Nephron progenitor cell (in vitro differentiated cells): ENCODE results near the gene PHOSPHO1.
"Not testable (repeated sequence)": the region's sequence is repeated elsewhere in the genome, so short reads cannot be mapped to it uniquely, and the experiment has no call there.

Experiments used
- DNase-seq: peaks from one replicate; pipeline ENCODE4 v3.0.0; 2021
- H3K27ac Mint-ChIP-seq: 2 replicates; pipeline ENCODE4 v1.8.0; 2021; ENCODE audit warnings: mild to moderate bottlenecking, moderate library complexity, mixed read lengths
- H3K27me3 Mint-ChIP-seq: 2 replicates; pipeline ENCODE4 v1.8.0; 2021; ENCODE audit warnings: mild to moderate bottlenecking, low read depth, mixed read lengths; ENCODE audit not compliant: poor library complexity
- H3K36me3 Mint-ChIP-seq: 2 replicates; pipeline ENCODE4 v1.8.0; 2021; ENCODE audit warnings: low read depth, mixed read lengths
- H3K4me1 Mint-ChIP-seq: 2 replicates; pipeline ENCODE4 v1.8.0; 2021; ENCODE audit warnings: mixed read lengths
- H3K4me3 Mint-ChIP-seq: 2 replicates; pipeline ENCODE4 v1.8.0; 2021; ENCODE audit warnings: mild to moderate bottlenecking, moderate library complexity, mixed read lengths
- H3K9me3 Mint-ChIP-seq: 2 replicates; pipeline ENCODE4 v1.8.0; 2021; ENCODE audit warnings: mild to moderate bottlenecking, moderate library complexity, mixed read lengths
- CTCF ChIP-seq: fragments of 200-600 bp; sonication (generic); IDR thresholded peaks from 2 replicates; pipeline ENCODE4 v1.5.0; 2021; ENCODE audit warnings: antibody characterized with exemption

PHOSPHO1 gene

GRCh38 chr17:49183341-49183740 is 47.2 kb downstream of the PHOSPHO1 start:
- TF ChIP-seq CTCF: no peak
- Mint-ChIP-seq H3K9me3 (peaks cover 40% of the 10 kb centered on the region), H3K27ac (no peak overlapping the region), H3K4me1 (no peaks in the 10 kb centered on the region), H3K27me3 (peaks cover 19% of the 10 kb centered on the region), H3K36me3 (no peaks in the 10 kb centered on the region), H3K4me3 (no peak overlapping the region)
- no peak for DNase-seq

- no peak for DNase-seq
- no peak for TF ChIP-seq CTCF
- Mint-ChIP-seq H3K36me3 (no peaks in the 10 kb centered on the region), H3K9me3 (peaks cover 52% of the 10 kb centered on the region), H3K27me3 (peaks cover 11% of the 10 kb centered on the region), H3K4me1 (no peaks in the 10 kb centered on the region), H3K4me3 (no peak overlapping the region), H3K27ac (no peak overlapping the region)
Measured at GRCh38 chr17:49180998-49181635, 49.5 kb downstream of the PHOSPHO1 start.

GRCh38 chr17:49180303-49180702 is 50.3 kb downstream of the PHOSPHO1 start:
- Mint-ChIP-seq H3K4me3 (no peak overlapping the region), H3K27ac (no peak overlapping the region), H3K27me3 (peaks cover 9% of the 10 kb centered on the region), H3K9me3 (peaks cover 52% of the 10 kb centered on the region), H3K4me1 (no peaks in the 10 kb centered on the region), H3K36me3 (no peaks in the 10 kb centered on the region)
- TF ChIP-seq CTCF: peak; percentile 66
- peak; percentile 72 for DNase-seq

GRCh38 chr17:49175978-49176377 is 54.6 kb downstream of the PHOSPHO1 start:
- Mint-ChIP-seq H3K9me3 (peaks cover 51% of the 10 kb centered on the region), H3K27me3 (peaks cover 33% of the 10 kb centered on the region)
- DNase-seq: not testable (repeated sequence)

More at GRCh38 chr17:49175978-49176377, 54.6 kb downstream of the PHOSPHO1 start:
- H3K36me3 Mint-ChIP-seq, H3K4me3 Mint-ChIP-seq, H3K27ac Mint-ChIP-seq, H3K4me1 Mint-ChIP-seq: not testable (repeated sequence)
